ENCODE results near the gene YIPF1. TPM values are rescaled to one million over a fixed set of nuclear protein-coding genes. Genes with fewer than 3 reads are reported as not detected.

Gene YIPF1
- total RNA-seq, 1 donor from 2014 or later: 27.1 TPM

- Histone ChIP-seq H4K20me1 (ENCODE audit: insufficient read depth, low read length) (no peaks in the 10 kb centered on the region), H3K4me1 (ENCODE audit: insufficient read depth, low read length) (peaks cover 8% of the 10 kb centered on the region), H3K4me3 (ENCODE audit: insufficient read depth, low read depth, low read length) (no peak overlapping the region), H3K27ac (ENCODE audit: low read depth, low read length) (no peak overlapping the region), H3K36me3 (ENCODE audit: insufficient read depth, low read length) (no peaks in the 10 kb centered on the region), H3K9me3 (ENCODE audit: insufficient read depth, low read depth, low read length) (no peaks in the 10 kb centered on the region), H3K27me3 (ENCODE audit: insufficient read depth, low read length) (no peaks in the 10 kb centered on the region), H3K9ac (ENCODE audit: low read length) (no peak overlapping the region), H3K79me2 (ENCODE audit: insufficient read depth, low read length) (no peaks in the 10 kb centered on the region), H3K4me2 (ENCODE audit: low read length) (no peak overlapping the region), H2AFZ (ENCODE audit: low read depth, low read length) (no peak overlapping the region)
- Mint-ChIP-seq H3K4me3 (ENCODE audit: unreplicated experiment) (no peak overlapping the region), H3K4me1 (ENCODE audit: low read depth, unreplicated experiment) (peaks cover 3% of the 10 kb centered on the region), H3K36me3 (ENCODE audit: low read depth, unreplicated experiment) (peaks cover under 1% of the 10 kb centered on the region), H3K27ac (ENCODE audit: unreplicated experiment) (no peak overlapping the region), H3K9me3 (ENCODE audit: unreplicated experiment) (peaks cover 3% of the 10 kb centered on the region), H3K27me3 (ENCODE audit: low read depth, unreplicated experiment) (peaks cover 7% of the 10 kb centered on the region)
- no peak for DNase-seq (ENCODE audit: low read depth)
- TF ChIP-seq CTCF (IDR thresholded peaks at IDR 0.05; ENCODE audit: insufficient read depth, low read depth, low read length) (no peak), EZH2 (IDR thresholded peaks at IDR 0.05; ENCODE audit: insufficient read depth, low read length) (no peak)
- no peak for FAIRE-seq
These were observed 2.1 kb upstream of the YIPF1 start for GRCh38 chr1:53891678-53892077.

- Mint-ChIP-seq H3K27ac (ENCODE audit: unreplicated experiment) (no peak overlapping the region), H3K27me3 (ENCODE audit: low read depth, unreplicated experiment) (peaks cover 7% of the 10 kb centered on the region), H3K4me1 (ENCODE audit: low read depth, unreplicated experiment) (no peaks in the 10 kb centered on the region), H3K36me3 (ENCODE audit: low read depth, unreplicated experiment) (peaks cover 3% of the 10 kb centered on the region), H3K4me3 (ENCODE audit: unreplicated experiment) (peak overlapping the region; percentile 52), H3K9me3 (ENCODE audit: unreplicated experiment) (peaks cover 3% of the 10 kb centered on the region)
- no peak overlapping the region for H3K9ac ChIP-seq (ENCODE audit: low read length)
- no peaks in the 10 kb centered on the region for H3K9me3 ChIP-seq (ENCODE audit: insufficient read depth, low read depth, low read length)
- H3K4me2 ChIP-seq (ENCODE audit: low read length): no peak overlapping the region
- no peaks in the 10 kb centered on the region for H3K79me2 ChIP-seq (ENCODE audit: insufficient read depth, low read length)
- no peaks in the 10 kb centered on the region for H3K36me3 ChIP-seq (ENCODE audit: insufficient read depth, low read length)
- H3K4me3 ChIP-seq (ENCODE audit: insufficient read depth, low read depth, low read length): no peak overlapping the region
- TF ChIP-seq EZH2 (IDR thresholded peaks at IDR 0.05; ENCODE audit: insufficient read depth, low read length): no peak
- no peak for TF ChIP-seq CTCF (IDR thresholded peaks at IDR 0.05; ENCODE audit: insufficient read depth, low read depth, low read length)
- no peaks in the 10 kb centered on the region for H4K20me1 ChIP-seq (ENCODE audit: insufficient read depth, low read length)
- H2AFZ ChIP-seq (ENCODE audit: low read depth, low read length): no peak overlapping the region
- H3K4me1 ChIP-seq (ENCODE audit: insufficient read depth, low read length): peaks cover 8% of the 10 kb centered on the region
- H3K27ac ChIP-seq (ENCODE audit: low read depth, low read length): no peak overlapping the region
- no peak for DNase-seq (ENCODE audit: low read depth)
- FAIRE-seq: no peak
- H3K27me3 ChIP-seq (ENCODE audit: insufficient read depth, low read length): no peaks in the 10 kb centered on the region
These were observed 1.4 kb upstream of the YIPF1 start for GRCh38 chr1:53891018-53891417.

DNA sequence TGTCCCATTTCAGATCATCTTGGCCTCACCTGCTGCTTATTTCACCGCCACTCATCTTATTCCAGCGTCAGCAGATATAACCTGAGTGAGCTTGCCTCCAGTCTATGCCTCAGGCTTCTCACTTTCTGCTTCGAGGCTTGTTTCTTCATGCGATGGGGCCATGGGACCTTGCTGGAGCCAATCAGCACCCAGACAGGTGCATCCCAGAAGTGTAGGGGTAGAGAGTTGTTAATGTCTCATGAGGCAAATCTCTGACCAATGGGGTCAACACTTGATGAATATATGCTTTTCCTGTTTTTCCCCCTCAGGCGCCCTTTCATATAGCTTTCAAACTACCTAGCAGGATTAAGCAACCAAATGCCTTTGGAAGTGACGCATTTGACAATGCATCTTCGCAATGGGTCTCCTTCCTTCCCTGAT, 935 bp upstream of the YIPF1 start:
- Histone ChIP-seq H3K4me1 (ENCODE audit: insufficient read depth, low read length) (peaks cover 8% of the 10 kb centered on the region), H2AFZ (ENCODE audit: low read depth, low read length) (peak overlapping the region; percentile 96), H3K27me3 (ENCODE audit: insufficient read depth, low read length) (no peaks in the 10 kb centered on the region), H4K20me1 (ENCODE audit: insufficient read depth, low read length) (no peaks in the 10 kb centered on the region), H3K36me3 (ENCODE audit: insufficient read depth, low read length) (no peaks in the 10 kb centered on the region), H3K4me3 (ENCODE audit: insufficient read depth, low read depth, low read length) (peak overlapping the region; percentile 81), H3K9me3 (ENCODE audit: insufficient read depth, low read depth, low read length) (no peaks in the 10 kb centered on the region), H3K79me2 (ENCODE audit: insufficient read depth, low read length) (no peaks in the 10 kb centered on the region), H3K27ac (ENCODE audit: low read depth, low read length) (no peak overlapping the region), H3K4me2 (ENCODE audit: low read length) (peak overlapping the region; percentile 90), H3K9ac (ENCODE audit: low read length) (peak overlapping the region; percentile 90)
- peak overlapping the region; percentile 45 for H3K27ac Mint-ChIP-seq (ENCODE audit: unreplicated experiment)
- peaks cover 3% of the 10 kb centered on the region for H3K36me3 Mint-ChIP-seq (ENCODE audit: low read depth, unreplicated experiment)
- peaks cover 7% of the 10 kb centered on the region for H3K27me3 Mint-ChIP-seq (ENCODE audit: low read depth, unreplicated experiment)
- peaks cover 3% of the 10 kb centered on the region for H3K9me3 Mint-ChIP-seq (ENCODE audit: unreplicated experiment)
- FAIRE-seq: no peak
- H3K4me1 Mint-ChIP-seq (ENCODE audit: low read depth, unreplicated experiment): no peaks in the 10 kb centered on the region
- no peak for DNase-seq (ENCODE audit: low read depth)
- H3K4me3 Mint-ChIP-seq (ENCODE audit: unreplicated experiment): peak overlapping the region; percentile 52
- TF ChIP-seq EZH2 (IDR thresholded peaks at IDR 0.05; ENCODE audit: insufficient read depth, low read length) (no peak), CTCF (IDR thresholded peaks at IDR 0.05; ENCODE audit: insufficient read depth, low read depth, low read length) (no peak)
